OCI-LY1 (cell line): ENCODE data around the gene NFIL3.

Experiments used
- H2AFZ ChIP-seq: fragments of 200-600 bp; sonication (generic), shearing (Covaris generic); 2 replicates; pipeline ENCODE4 v1.6.0; 2014; ENCODE audit warnings: antibody characterized with exemption, mild to moderate bottlenecking, low read length
- H3F3A ChIP-seq: fragments of 200-600 bp; sonication (generic), shearing (Covaris generic); 2 replicates; pipeline ENCODE4 v1.6.0; 2014; ENCODE audit warnings: mild to moderate bottlenecking, antibody characterized with exemption, low read length, moderate library complexity; ENCODE audit not compliant: insufficient read depth
- H3K27ac ChIP-seq: fragments of 200-600 bp; sonication (generic); 2 replicates; pipeline ENCODE4 v1.5.1; 2014; ENCODE audit warnings: low read length, mixed run types, mild to moderate bottlenecking, low read depth; ENCODE audit not compliant: poor library complexity, severe bottlenecking
- H3K27me3 ChIP-seq: fragments of 200-600 bp; sonication (generic); 2 replicates; pipeline ENCODE4 v1.6.0; 2014; ENCODE audit warnings: antibody characterized with exemption, mild to moderate bottlenecking, low read length, moderate library complexity; ENCODE audit not compliant: insufficient read depth
- H3K36me3 ChIP-seq: fragments of 200-600 bp; sonication (generic); 2 replicates; pipeline ENCODE4 v1.6.1; 2014; ENCODE audit warnings: mild to moderate bottlenecking, antibody characterized with exemption, low read length, moderate library complexity, mixed read lengths; ENCODE audit not compliant: insufficient read depth
- H3K4me1 ChIP-seq: fragments of 200-600 bp; sonication (generic); 2 replicates; pipeline ENCODE4 v1.5.1; 2014; ENCODE audit warnings: mild to moderate bottlenecking, low read length, moderate library complexity; ENCODE audit not compliant: insufficient read depth, severe bottlenecking
- H3K4me2 ChIP-seq: fragments of 200-600 bp; sonication (generic), shearing (Covaris generic); 2 replicates; pipeline ENCODE4 v1.6.1; 2014; ENCODE audit warnings: low read length
- H3K4me3 ChIP-seq: fragments of 200-600 bp; sonication (generic); 2 replicates; pipeline ENCODE4 v1.5.1; 2014; ENCODE audit warnings: low read length, low read depth, mild to moderate bottlenecking, mixed read lengths; ENCODE audit not compliant: poor library complexity, severe bottlenecking
- H3K79me2 ChIP-seq: fragments of 200-600 bp; shearing (Covaris generic); 2 replicates; pipeline ENCODE4 v1.6.1; 2016; ENCODE audit warnings: mixed run types, low read length, mixed read lengths; ENCODE audit not compliant: insufficient read depth
- H3K9ac ChIP-seq: fragments of 200-600 bp; sonication (generic), shearing (Covaris generic); 2 replicates; pipeline ENCODE4 v1.6.1; 2014; ENCODE audit warnings: mild to moderate bottlenecking, low read length, mixed read lengths
- H3K9me2 ChIP-seq: fragments of 200-600 bp; sonication (generic), shearing (Covaris generic); 2 replicates; pipeline ENCODE4 v1.6.1; 2014; ENCODE audit warnings: low read depth, mild to moderate bottlenecking, low read length, mixed read lengths
- H3K9me3 ChIP-seq: fragments of 200-600 bp; shearing (Covaris generic); 2 replicates; pipeline ENCODE4 v1.6.1; 2014; ENCODE audit warnings: low read length, mixed read lengths
- H4K20me1 ChIP-seq: fragments of 200-600 bp; sonication (generic), shearing (Covaris generic); 2 replicates; pipeline ENCODE4 v1.6.0; 2016; ENCODE audit warnings: mild to moderate bottlenecking, low read length; ENCODE audit not compliant: insufficient read depth
- CTCF ChIP-seq: fragments of 200-600 bp; sonication (generic), shearing (Covaris generic); IDR thresholded peaks from 2 replicates; pipeline ENCODE4 v1.5.1; 2017; ENCODE audit warnings: mild to moderate bottlenecking, antibody characterized with exemption, low read length, moderate library complexity, mixed read lengths
- EZH2 ChIP-seq: fragments of 200-600 bp; sonication (generic), shearing (Covaris generic); IDR thresholded peaks from 2 replicates; pipeline ENCODE4 v1.8.0; 2017; ENCODE audit warnings: borderline replicate concordance, mixed run types, mild to moderate bottlenecking, antibody characterized with exemption, low read length, moderate library complexity, mixed read lengths

Gene NFIL3

GRCh38 chr9:91433180-91433579, 9.5 kb upstream of the NFIL3 start:
- no peak overlapping the region for H3K4me2 ChIP-seq
- TF ChIP-seq EZH2 (no peak), CTCF (peak; percentile 33; the same call in 1 of the 2 replicates)
- H3K27ac ChIP-seq = no peak overlapping the region

GRCh38 chr9:91431485-91431884, 7.9 kb upstream of the NFIL3 start:
- Histone ChIP-seq H3K9ac (no peak overlapping the region), H3F3A (no peaks in the 10 kb centered on the region), H3K9me3 (no peaks in the 10 kb centered on the region), H3K4me2 (no peak overlapping the region), H4K20me1 (no peaks in the 10 kb centered on the region), H3K27me3 (no peaks in the 10 kb centered on the region), H3K36me3 (no peaks in the 10 kb centered on the region), H2AFZ (no peak overlapping the region), H3K4me3 (no peak overlapping the region), H3K4me1 (no peaks in the 10 kb centered on the region), H3K9me2 (no peaks in the 10 kb centered on the region), H3K79me2 (no peaks in the 10 kb centered on the region), H3K27ac (no peak overlapping the region)
- TF ChIP-seq CTCF (no peak), EZH2 (no peak)

More at GRCh38 chr9:91433180-91433579, 9.5 kb upstream of the NFIL3 start:
- H3K4me1 ChIP-seq = no peaks in the 10 kb centered on the region
- no peaks in the 10 kb centered on the region for H3K27me3 ChIP-seq
- no peaks in the 10 kb centered on the region for H3K9me3 ChIP-seq
- H3K36me3 ChIP-seq = no peaks in the 10 kb centered on the region
- no peaks in the 10 kb centered on the region for H4K20me1 ChIP-seq
- H3K9ac ChIP-seq = no peak overlapping the region
- H3K79me2 ChIP-seq = no peaks in the 10 kb centered on the region
- no peak overlapping the region for H3K4me3 ChIP-seq
- no peaks in the 10 kb centered on the region for H3K9me2 ChIP-seq
- H2AFZ ChIP-seq = no peak overlapping the region
- no peaks in the 10 kb centered on the region for H3F3A ChIP-seq

GRCh38 chr9:91429501-91429900, 5.9 kb upstream of the NFIL3 start:
- H3K4me2 ChIP-seq = no peak overlapping the region
- no peak overlapping the region for H3K27ac ChIP-seq
- H3K79me2 ChIP-seq = no peaks in the 10 kb centered on the region

More at GRCh38 chr9:91429501-91429900, 5.9 kb upstream of the NFIL3 start:
- no peaks in the 10 kb centered on the region for H3K36me3 ChIP-seq
- peaks cover 6% of the 10 kb centered on the region for H3K4me1 ChIP-seq
- 0 out of 2 replicates have a peak, but pooled peaks cover 9% of the 10 kb centered on the region for H3F3A ChIP-seq
- no peaks in the 10 kb centered on the region for H3K9me3 ChIP-seq
- H3K27me3 ChIP-seq = no peaks in the 10 kb centered on the region
- no peak for TF ChIP-seq EZH2
- TF ChIP-seq CTCF = no peak
- H3K9me2 ChIP-seq = no peaks in the 10 kb centered on the region
- no peak overlapping the region for H2AFZ ChIP-seq
- no peak overlapping the region for H3K4me3 ChIP-seq
- no peaks in the 10 kb centered on the region for H4K20me1 ChIP-seq
- no peak overlapping the region for H3K9ac ChIP-seq
